Neural cell (in vitro differentiated cells): Measurements from ENCODE around the gene GRIPAP1.

ENCODE experiments used
- CTCF ChIP-seq: fragments of 450-650 bp; IDR thresholded peaks from 2 replicates; pipeline ENCODE4 v1.5.1; 2014; ENCODE audit warnings: antibody characterized with exemption, mild to moderate bottlenecking, moderate library complexity; ENCODE audit not compliant: poor library complexity, severe bottlenecking
- EP300 ChIP-seq: fragments of 450-650 bp; conservative IDR thresholded peaks from 2 replicates; pipeline ENCODE4 v1.6.1; 2014; ENCODE audit warnings: antibody characterized with exemption, mild to moderate bottlenecking, moderate library complexity; ENCODE audit not compliant: poor library complexity, severe bottlenecking
- EZH2 ChIP-seq: fragments of 200-600, 300-800 bp; shearing (Covaris generic), sonication (generic); IDR thresholded peaks from 2 replicates; pipeline ENCODE4 v1.6.1; 2014; ENCODE audit warnings: antibody characterized with exemption, low read length, borderline replicate concordance, mild to moderate bottlenecking; ENCODE audit not compliant: insufficient read depth, poor library complexity, severe bottlenecking
- POLR2AphosphoS5 ChIP-seq: IDR thresholded peaks from 2 replicates; pipeline ENCODE4 v1.6.1; 2012

- TF ChIP-seq EZH2, result no peak
- no peak for TF ChIP-seq POLR2AphosphoS5
- TF ChIP-seq EP300, result no peak
- no peak for TF ChIP-seq CTCF
Measured at GRCh38 chrX:48997455-48997854, 4.6 kb downstream of the GRIPAP1 start.
